Measurements from ENCODE around the gene SH3BP5L. TPM values are rescaled to one million over a fixed set of nuclear protein-coding genes. Genes with fewer than 3 reads are reported as not detected.
"Not testable (repeated sequence)": the region's sequence is repeated elsewhere in the genome, so short reads cannot be mapped to it uniquely, and the experiment has no call there.

SH3BP5L gene
- total and polyA plus RNA-seq, 2 donors (not counting 1 experiment from before 2014, with no cell fraction given), result 17.5 to 19.8 TPM

DNA sequence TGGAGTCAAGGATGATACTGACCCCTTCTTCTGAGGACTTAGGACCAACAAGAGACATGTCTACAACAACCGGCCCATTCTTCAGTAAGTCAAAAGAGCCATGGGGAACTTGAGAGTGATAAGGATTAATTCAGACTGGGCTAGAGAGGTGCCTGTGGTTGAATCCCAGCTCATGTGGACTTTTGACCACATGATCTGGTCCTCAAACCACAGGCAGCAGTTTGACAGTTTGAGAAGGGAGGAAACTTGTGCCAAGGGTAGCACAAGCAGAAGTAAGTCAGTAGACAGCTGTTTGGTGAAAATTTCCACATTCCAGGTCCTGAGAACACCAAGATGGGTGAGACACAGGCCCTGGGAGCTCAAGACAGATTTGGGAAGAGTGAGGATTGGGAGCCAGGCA is 19.8 kb downstream of the SH3BP5L start:
- Histone ChIP-seq H3K9me3 (ENCODE audit: control insufficient read depth, insufficient read depth, low read depth, low read length) (no peaks in the 10 kb centered on the region), H3K4me2 (ENCODE audit: extremely low read depth, insufficient read depth, low read length) (no peak overlapping the region), H3K4me1 (ENCODE audit: control insufficient read depth, extremely low read depth, insufficient read depth, low read length) (peaks cover 5% of the 10 kb centered on the region), H3K79me2 (ENCODE audit: control insufficient read depth, insufficient read depth, low read length) (no peaks in the 10 kb centered on the region), H2AFZ (ENCODE audit: low read length) (no peak overlapping the region), H3K9ac (ENCODE audit: insufficient read depth, low read length) (no peak overlapping the region), H3K4me3 (replicated peaks in 1 of 4; ENCODE audit: control extremely low read depth in 1 of 4, insufficient read depth in 1 of 4, low read depth in 3 of 4, low read length in 4 of 4) (no peak overlapping the region), H3K27me3 (ENCODE audit: control insufficient read depth, insufficient read depth, low read length) (no peaks in the 10 kb centered on the region), H3K36me3 (ENCODE audit: control insufficient read depth, insufficient read depth, low read length) (no peaks in the 10 kb centered on the region), H3K27ac (ENCODE audit: insufficient read depth, low read length) (no peak overlapping the region), H4K20me1 (ENCODE audit: control insufficient read depth, extremely low read depth, insufficient read depth, low read length) (no peaks in the 10 kb centered on the region)
- DNase-seq (ENCODE audit: low read depth in 2 of 2), result no peak
- TF ChIP-seq CTCF (conservative IDR thresholded peaks at IDR 0.05 in 1 of 2, IDR thresholded peaks at IDR 0.05 in 1 of 2; ENCODE audit: low read depth in 1 of 2, low read length in 2 of 2) (no peak), EZH2 (IDR thresholded peaks at IDR 0.05; ENCODE audit: low read length, missing control alignments) (no peak)

DNA sequence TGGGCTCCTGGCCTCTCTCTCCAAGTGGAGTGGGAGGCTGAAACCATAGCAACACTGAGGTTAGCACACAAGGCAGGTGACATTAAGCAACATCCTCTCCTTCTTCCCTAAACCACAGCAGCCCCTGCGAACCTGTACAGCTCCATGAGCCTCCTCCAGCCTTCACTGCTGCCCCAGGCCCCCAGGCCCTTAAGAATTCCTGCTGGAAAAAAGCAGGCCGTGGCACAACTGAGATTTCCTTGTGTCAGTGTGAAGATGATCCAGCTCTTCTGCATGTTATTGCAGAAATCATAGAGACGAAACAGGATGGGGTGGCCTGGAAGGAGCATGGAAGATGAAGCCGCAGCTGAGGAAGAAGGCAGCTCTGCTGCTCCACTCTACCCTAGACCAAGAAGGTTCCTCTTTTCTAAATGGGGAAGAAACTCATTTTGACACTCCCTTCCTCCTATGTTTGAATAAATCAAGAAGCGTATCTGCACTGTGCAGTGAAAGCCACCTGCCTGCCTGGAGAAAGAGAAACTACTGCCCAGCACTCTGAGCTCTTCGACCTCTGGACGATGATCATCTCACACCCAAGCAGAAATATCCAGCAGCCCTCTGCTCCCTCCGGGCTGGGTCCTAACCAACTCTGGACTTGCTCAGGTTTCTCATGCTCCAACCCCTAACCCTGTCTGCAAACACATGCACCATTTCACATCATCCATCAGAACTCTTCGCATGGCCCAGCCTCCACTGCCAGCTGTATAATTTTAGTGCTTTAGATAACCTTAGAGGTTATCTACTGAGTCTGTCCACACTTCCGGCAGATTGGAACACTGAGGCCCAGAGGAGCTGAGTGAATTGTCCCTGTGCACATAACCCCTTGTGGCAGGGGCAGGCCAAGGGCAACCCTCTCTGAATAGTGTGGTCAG is 20.7 kb downstream of the SH3BP5L start:
- Histone ChIP-seq H3K27me3 (ENCODE audit: control insufficient read depth, insufficient read depth, low read length) (no peaks in the 10 kb centered on the region), H3K4me1 (ENCODE audit: control insufficient read depth, extremely low read depth, insufficient read depth, low read length) (no peaks in the 10 kb centered on the region), H3K4me2 (ENCODE audit: extremely low read depth, insufficient read depth, low read length) (no peak overlapping the region), H3K36me3 (ENCODE audit: control insufficient read depth, insufficient read depth, low read length) (no peaks in the 10 kb centered on the region), H3K9me3 (ENCODE audit: control insufficient read depth, insufficient read depth, low read depth, low read length) (no peaks in the 10 kb centered on the region), H2AFZ (ENCODE audit: low read length) (no peak overlapping the region), H3K27ac (ENCODE audit: insufficient read depth, low read length) (no peak overlapping the region), H3K9ac (ENCODE audit: insufficient read depth, low read length) (no peak overlapping the region), H3K79me2 (ENCODE audit: control insufficient read depth, insufficient read depth, low read length) (no peaks in the 10 kb centered on the region), H4K20me1 (ENCODE audit: control insufficient read depth, extremely low read depth, insufficient read depth, low read length) (no peaks in the 10 kb centered on the region), H3K4me3 (replicated peaks in 1 of 4; ENCODE audit: control extremely low read depth in 1 of 4, insufficient read depth in 1 of 4, low read depth in 3 of 4, low read length in 4 of 4) (no peak overlapping the region)
- no peak for TF ChIP-seq CTCF (conservative IDR thresholded peaks at IDR 0.05 in 1 of 2, IDR thresholded peaks at IDR 0.05 in 1 of 2; ENCODE audit: low read depth in 1 of 2, low read length in 2 of 2)
- no peak for DNase-seq (ENCODE audit: low read depth in 2 of 2)

DNA sequence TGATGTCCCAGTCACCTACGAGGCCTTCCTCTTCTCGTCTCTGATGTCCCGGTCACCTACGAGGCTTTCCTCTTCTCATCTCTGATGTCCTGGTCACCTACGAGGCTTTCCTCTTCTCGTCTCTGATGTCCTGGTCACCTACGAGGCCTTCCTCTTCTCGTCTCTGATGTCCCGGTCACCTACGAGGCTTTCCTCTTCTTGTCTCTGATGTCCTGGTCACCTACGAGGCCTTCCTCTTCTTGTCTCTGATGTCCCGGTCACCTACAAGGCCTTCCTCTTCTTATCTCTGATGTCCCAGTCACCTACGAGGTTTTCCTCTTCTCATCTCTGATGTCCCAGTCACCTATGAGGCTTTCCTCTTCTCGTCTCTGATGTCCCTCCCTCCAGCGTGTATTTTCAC is 22.2 kb downstream of the SH3BP5L start:
- H3K9me3 ChIP-seq (ENCODE audit: control insufficient read depth, insufficient read depth, low read depth, low read length); H2AFZ ChIP-seq (ENCODE audit: low read length); DNase-seq (ENCODE audit: low read depth in 2 of 2); H3K27ac ChIP-seq (ENCODE audit: insufficient read depth, low read length); H3K4me3 ChIP-seq (replicated peaks in 1 of 4; ENCODE audit: control extremely low read depth in 1 of 4, insufficient read depth in 1 of 4, low read depth in 3 of 4, low read length in 4 of 4); H3K9ac ChIP-seq (ENCODE audit: insufficient read depth, low read length); H3K4me1 ChIP-seq (ENCODE audit: control insufficient read depth, extremely low read depth, insufficient read depth, low read length); H3K79me2 ChIP-seq (ENCODE audit: control insufficient read depth, insufficient read depth, low read length); H3K27me3 ChIP-seq (ENCODE audit: control insufficient read depth, insufficient read depth, low read length); H3K4me2 ChIP-seq (ENCODE audit: extremely low read depth, insufficient read depth, low read length); H4K20me1 ChIP-seq (ENCODE audit: control insufficient read depth, extremely low read depth, insufficient read depth, low read length); H3K36me3 ChIP-seq (ENCODE audit: control insufficient read depth, insufficient read depth, low read length): not testable (repeated sequence)

Measured in fibroblast of lung (primary cell).